ENCODE data around the gene XDH.

GRCh38 chr2:31359229-31359628 is 55.3 kb downstream of the XDH start:
- no peak for TF ChIP-seq EP300 (IDR thresholded peaks at IDR 0.05)
- no peak for TF ChIP-seq POLR2AphosphoS5 (IDR thresholded peaks at IDR 0.05)

All from suprapubic skin (tissue), 4 donors.